ENCODE measurements around the gene TNS3. TPM values are rescaled to one million over a fixed set of nuclear protein-coding genes. Genes with fewer than 3 reads are reported as not detected.
A peak's percentile ranks its signal among the peaks of the same experiment; 100 is the strongest.

The TNS3 gene
- total RNA-seq, 1 experiment from 2014 or later, result 135 TPM

DNA sequence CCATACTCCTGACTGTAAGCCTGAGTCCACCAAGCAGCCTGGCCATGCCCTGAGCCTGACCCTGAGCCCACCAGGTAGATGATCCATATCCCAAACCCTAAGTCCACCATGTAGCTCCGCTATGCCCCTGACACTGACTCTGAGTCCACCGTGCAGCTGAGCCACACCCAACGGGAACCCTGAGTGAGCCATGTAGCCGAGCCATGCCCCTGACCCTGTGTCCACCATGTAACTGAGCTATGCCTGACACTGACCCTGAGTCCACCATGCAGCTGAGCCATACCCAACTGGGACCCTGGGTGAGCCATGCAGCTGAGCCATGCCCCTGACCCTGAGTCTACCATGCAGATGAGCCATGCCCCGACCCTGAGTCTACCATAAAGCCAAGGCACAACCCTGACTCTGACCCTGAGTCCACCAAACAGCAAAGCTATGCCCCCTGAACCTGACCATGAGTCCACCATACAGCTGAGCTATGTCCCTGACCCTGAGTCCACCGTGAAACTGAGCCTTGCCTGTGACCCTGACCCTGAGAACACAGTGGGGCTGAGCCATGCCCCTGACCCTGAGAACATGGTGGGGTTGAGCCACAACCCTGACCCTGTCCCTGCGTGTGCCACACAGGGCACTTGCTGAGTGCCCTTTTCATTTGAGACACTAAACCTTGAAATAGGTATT is 299.8 kb downstream of the TNS3 start:
- no peak for DNase-seq
- TF ChIP-seq, protein P1, sequence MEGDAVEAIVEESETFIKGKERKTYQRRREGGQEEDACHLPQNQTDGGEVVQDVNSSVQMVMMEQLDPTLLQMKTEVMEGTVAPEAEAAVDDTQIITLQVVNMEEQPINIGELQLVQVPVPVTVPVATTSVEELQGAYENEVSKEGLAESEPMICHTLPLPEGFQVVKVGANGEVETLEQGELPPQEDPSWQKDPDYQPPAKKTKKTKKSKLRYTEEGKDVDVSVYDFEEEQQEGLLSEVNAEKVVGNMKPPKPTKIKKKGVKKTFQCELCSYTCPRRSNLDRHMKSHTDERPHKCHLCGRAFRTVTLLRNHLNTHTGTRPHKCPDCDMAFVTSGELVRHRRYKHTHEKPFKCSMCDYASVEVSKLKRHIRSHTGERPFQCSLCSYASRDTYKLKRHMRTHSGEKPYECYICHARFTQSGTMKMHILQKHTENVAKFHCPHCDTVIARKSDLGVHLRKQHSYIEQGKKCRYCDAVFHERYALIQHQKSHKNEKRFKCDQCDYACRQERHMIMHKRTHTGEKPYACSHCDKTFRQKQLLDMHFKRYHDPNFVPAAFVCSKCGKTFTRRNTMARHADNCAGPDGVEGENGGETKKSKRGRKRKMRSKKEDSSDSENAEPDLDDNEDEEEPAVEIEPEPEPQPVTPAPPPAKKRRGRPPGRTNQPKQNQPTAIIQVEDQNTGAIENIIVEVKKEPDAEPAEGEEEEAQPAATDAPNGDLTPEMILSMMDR (IDR thresholded peaks at IDR 0.05; ENCODE audit: unreplicated experiment), result no peak
- intact Hi-C loops (cut with micrococcal nuclease; ENCODE audit: unreplicated experiment), result no loop called here
- H3K9me3 Mint-ChIP-seq (ENCODE audit: low read depth, unreplicated experiment), result peaks cover 5% of the 10 kb centered on the region
- peaks cover 22% of the 10 kb centered on the region for H3K4me1 Mint-ChIP-seq (ENCODE audit: low read depth, unreplicated experiment)
- peaks cover 49% of the 10 kb centered on the region for H3K36me3 Mint-ChIP-seq (ENCODE audit: insufficient read depth, unreplicated experiment)
- BruUV-seq (replicated peaks), result no TSS peak
- H3K27ac Mint-ChIP-seq (ENCODE audit: unreplicated experiment), result peak overlapping the region; percentile 57
- CTCF ChIA-PET, result interaction anchor here (0.6 kb wide), 1 partner anchor 278 kb away, joined by 3 read pairs; no protein-coding TSS in a partner anchor
- peak overlapping the region; percentile 42 for H3K4me3 Mint-ChIP-seq (ENCODE audit: low read depth, unreplicated experiment)
- H3K27me3 Mint-ChIP-seq (ENCODE audit: unreplicated experiment), result no peaks in the 10 kb centered on the region

DNA sequence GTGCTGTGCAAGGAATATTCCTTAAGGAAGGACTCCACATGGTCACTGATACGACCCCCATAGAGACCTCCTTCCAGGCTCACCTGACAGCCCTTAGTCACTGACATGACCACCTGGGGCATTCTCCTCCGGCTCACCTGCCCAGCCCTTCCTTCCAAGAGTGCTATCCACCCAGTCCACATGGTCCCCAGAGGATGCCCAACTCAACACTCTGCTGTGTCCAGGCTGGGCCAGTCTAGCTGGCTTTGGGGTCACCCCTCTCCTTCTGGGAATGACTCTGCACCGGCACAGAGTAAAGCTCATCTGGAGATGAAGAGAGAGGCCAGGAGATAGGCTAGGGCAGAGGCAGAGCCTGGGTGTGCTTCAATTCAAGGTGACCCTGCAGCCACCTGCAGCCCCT is 300.8 kb downstream of the TNS3 start:
- Mint-ChIP-seq H3K4me1 (ENCODE audit: low read depth, unreplicated experiment) (peaks cover 22% of the 10 kb centered on the region), H3K9me3 (ENCODE audit: low read depth, unreplicated experiment) (peaks cover 5% of the 10 kb centered on the region), H3K27me3 (ENCODE audit: unreplicated experiment) (no peaks in the 10 kb centered on the region), H3K36me3 (ENCODE audit: insufficient read depth, unreplicated experiment) (peaks cover 56% of the 10 kb centered on the region), H3K4me3 (ENCODE audit: low read depth, unreplicated experiment) (no peak overlapping the region), H3K27ac (ENCODE audit: unreplicated experiment) (no peak overlapping the region)
- intact Hi-C loops (cut with micrococcal nuclease; ENCODE audit: unreplicated experiment), result no loop called here
- BruUV-seq (replicated peaks), result no TSS peak
- CTCF ChIA-PET, result interaction anchor here (0.7 kb wide), 1 partner anchor 545 kb away, joined by 3 read pairs; no protein-coding TSS in a partner anchor
- TF ChIP-seq, protein P1 (IDR thresholded peaks at IDR 0.05; ENCODE audit: unreplicated experiment), result no peak
- no peak for DNase-seq

DNA sequence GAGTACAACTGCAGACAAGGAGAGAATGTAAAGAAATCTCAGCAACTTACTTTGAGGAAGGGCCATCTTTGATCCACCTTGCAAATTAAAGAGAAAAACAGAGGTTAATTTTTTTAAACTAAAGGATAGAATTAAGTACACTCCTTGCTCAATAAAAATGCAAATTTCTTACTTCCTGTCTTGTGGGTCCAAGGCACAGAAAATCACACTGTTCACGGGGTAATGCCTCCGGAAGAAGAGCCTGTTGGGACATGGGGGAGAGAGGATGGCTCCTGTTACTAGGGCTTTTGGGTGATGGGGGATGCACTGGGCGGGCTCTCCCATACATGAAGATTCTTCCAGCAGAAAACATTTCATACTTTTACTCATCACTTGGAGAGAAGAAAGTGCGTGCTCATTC is 301.8 kb downstream of the TNS3 start:
- TF ChIP-seq, protein P1 (IDR thresholded peaks at IDR 0.05; ENCODE audit: unreplicated experiment), result no peak
- Mint-ChIP-seq H3K9me3 (ENCODE audit: low read depth, unreplicated experiment) (no peaks in the 10 kb centered on the region), H3K4me1 (ENCODE audit: low read depth, unreplicated experiment) (peaks cover 22% of the 10 kb centered on the region), H3K27ac (ENCODE audit: unreplicated experiment) (no peak overlapping the region), H3K4me3 (ENCODE audit: low read depth, unreplicated experiment) (no peak overlapping the region), H3K27me3 (ENCODE audit: unreplicated experiment) (no peaks in the 10 kb centered on the region), H3K36me3 (ENCODE audit: insufficient read depth, unreplicated experiment) (peaks cover 62% of the 10 kb centered on the region)
- CTCF ChIA-PET, result no interaction called here
- intact Hi-C loops (cut with micrococcal nuclease; ENCODE audit: unreplicated experiment), result no loop called here
- no TSS peak for BruUV-seq (replicated peaks)
- no peak for DNase-seq

DNA sequence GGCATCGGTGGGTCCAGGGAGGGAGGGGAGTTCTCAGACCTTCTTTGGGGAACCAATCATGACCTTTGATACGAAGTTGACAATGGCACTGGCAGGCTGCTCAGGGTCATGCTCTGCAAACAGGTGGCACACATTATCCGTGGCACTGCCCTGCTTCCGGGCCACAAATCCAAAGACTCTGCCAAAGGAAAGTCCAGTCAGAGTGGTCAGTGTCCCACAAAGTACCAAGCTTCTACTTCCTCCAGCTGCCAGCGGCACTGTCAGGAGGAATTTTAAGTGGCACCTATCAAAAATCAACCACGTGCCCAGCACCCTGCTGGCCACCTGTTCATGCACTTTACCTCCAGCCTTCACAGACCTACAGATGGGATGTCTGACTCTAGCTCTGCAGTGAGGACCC is 303.9 kb downstream of the TNS3 start:
- Mint-ChIP-seq H3K9me3 (ENCODE audit: low read depth, unreplicated experiment) (no peaks in the 10 kb centered on the region), H3K4me3 (ENCODE audit: low read depth, unreplicated experiment) (no peak overlapping the region), H3K27ac (ENCODE audit: unreplicated experiment) (no peak overlapping the region), H3K27me3 (ENCODE audit: unreplicated experiment) (no peaks in the 10 kb centered on the region), H3K36me3 (ENCODE audit: insufficient read depth, unreplicated experiment) (peaks cover 49% of the 10 kb centered on the region), H3K4me1 (ENCODE audit: low read depth, unreplicated experiment) (peaks cover 13% of the 10 kb centered on the region)
- TF ChIP-seq, protein P1 (IDR thresholded peaks at IDR 0.05; ENCODE audit: unreplicated experiment), result no peak
- no TSS peak for BruUV-seq (replicated peaks)
- no peak for DNase-seq
- CTCF ChIA-PET, result no interaction called here
- intact Hi-C loops (cut with micrococcal nuclease; ENCODE audit: unreplicated experiment), result no loop called here
